Choroid plexus epithelial cell (primary cell): ENCODE results near the gene HACD3.

Source experiments
- DNase-seq: peaks from one replicate; pipeline ENCODE4 v3.0.0-alpha.2; 2010; ENCODE audit warnings: low read depth
- H3K4me3 ChIP-seq: 2 replicates; pipeline ENCODE4 v1.5.1; 2011; ENCODE audit warnings: low read depth, mild to moderate bottlenecking, control low read depth, low read length, moderate library complexity
- CTCF ChIP-seq: conservative IDR thresholded peaks from 2 replicates; pipeline ENCODE4 v1.5.1; 2011; ENCODE audit warnings: low read depth, mild to moderate bottlenecking, control low read depth, inconsistent platforms, low read length, moderate library complexity

The HACD3 gene

DNA sequence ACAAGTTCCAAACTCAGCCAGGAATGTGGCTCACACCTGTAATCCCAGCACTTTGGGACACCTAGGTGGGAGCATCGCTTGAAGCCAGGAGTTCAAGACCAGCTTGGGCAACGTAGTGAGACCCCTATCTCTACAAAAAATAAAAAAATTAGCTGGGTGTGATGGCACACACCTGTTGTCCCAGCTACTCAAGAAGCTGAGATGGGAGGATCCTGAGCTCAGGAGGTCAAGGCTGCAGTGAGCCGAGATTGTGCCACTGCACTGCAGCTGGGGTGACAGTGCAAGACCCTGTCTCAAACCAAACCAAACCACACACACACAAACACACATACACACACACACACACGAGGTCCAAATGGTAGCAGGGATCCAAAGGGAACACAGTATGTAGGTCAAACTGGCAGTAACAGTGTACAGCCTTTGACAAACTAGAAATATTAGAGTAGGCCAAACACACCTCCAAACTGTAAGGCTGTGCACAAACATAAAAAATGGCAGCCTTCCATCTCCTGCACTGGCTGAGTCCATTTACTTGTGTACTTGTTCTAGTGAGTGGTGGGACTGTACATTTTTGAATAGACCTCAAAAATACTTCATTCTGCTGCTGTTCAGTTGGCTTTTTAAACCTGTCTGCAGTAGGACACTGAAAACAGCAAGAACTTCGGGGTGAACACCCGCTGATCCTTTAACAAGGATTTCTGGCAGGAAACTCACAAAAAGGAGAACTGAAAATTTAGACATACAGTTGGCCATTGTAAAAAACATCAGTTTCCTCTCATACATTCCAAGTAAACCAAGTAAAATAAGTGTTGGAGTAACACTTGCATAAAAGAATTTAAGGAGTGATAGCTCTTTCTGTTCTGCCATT, 47.1 kb downstream of the HACD3 start:
- no peak for DNase-seq
- TF ChIP-seq CTCF, result no peak

GRCh38 chr15:65578904-65579728, 48.9 kb downstream of the HACD3 start:
- no peak overlapping the region for H3K4me3 ChIP-seq
- peak; percentile 21 for DNase-seq
- no peak for TF ChIP-seq CTCF

More for the DNA sequence above, 47.1 kb downstream of the HACD3 start:
- H3K4me3 ChIP-seq, result no peak overlapping the region

DNA sequence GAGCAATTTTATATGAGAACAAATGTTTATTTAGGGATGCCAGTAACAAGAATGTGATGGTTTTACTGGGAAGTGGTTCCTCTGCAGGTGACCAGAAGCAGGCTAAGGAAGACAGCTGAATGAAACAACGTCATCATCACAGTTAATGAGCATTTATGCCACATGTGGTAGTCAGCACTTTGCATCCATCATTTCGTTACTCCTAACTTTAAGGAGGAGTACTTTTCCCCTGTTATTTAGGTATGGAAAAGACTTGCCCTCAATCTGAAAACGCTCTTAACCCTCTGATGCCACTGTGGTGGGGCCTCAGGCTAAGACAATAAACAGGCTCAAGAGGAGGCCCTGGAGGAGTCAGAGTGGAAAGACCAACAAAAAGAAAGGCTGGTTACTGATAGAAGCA, 49.5 kb downstream of the HACD3 start:
- no peak overlapping the region for H3K4me3 ChIP-seq
- DNase-seq, result no peak
- TF ChIP-seq CTCF, result no peak

- TF ChIP-seq CTCF, result no peak
- H3K4me3 ChIP-seq, result no peak overlapping the region
- peak; percentile 86 for DNase-seq
Measured at GRCh38 chr15:65580287-65580686, 50.0 kb downstream of the HACD3 start.

- DNase-seq, result peak; percentile 86
- no peak for TF ChIP-seq CTCF
- H3K4me3 ChIP-seq, result no peak overlapping the region
Measured at GRCh38 chr15:65583701-65584100, 53.4 kb downstream of the HACD3 start.

DNA sequence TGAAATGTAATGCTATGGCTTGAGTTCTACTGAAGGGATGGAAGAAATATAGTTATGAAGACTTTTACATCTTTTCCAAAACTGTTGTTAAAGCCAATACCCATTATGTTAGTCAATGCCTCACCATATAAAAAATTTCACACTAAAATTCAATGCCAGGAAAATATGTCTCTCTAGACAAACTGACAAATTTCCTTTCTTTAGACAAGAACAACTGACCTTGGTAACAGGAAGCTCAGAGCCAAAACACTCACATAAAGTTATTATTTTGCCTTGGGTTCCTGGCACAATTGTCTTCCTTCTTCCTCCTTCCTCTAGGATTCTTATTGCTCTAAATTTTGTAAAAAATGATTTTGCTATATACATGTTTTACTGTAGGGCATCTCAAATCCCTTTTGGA, 54.0 kb downstream of the HACD3 start:
- no peak for TF ChIP-seq CTCF
- DNase-seq, result no peak
- no peak overlapping the region for H3K4me3 ChIP-seq
